HepG2 (cell line): Measurements from ENCODE around the gene TUBA4B. TPM values are rescaled to one million over a fixed set of nuclear protein-coding genes. Genes with fewer than 3 reads are reported as not detected.

Experiments
- FOXC1 ChIP-seq: sonication (generic); formaldehyde crosslinking; IDR thresholded peaks from 2 replicates; pipeline ENCODE4 v1.8.0; 2022; ENCODE audit warnings: mild to moderate bottlenecking, missing genetic modification reagents, borderline replicate concordance
- FOXJ3 ChIP-seq: sonication (generic); formaldehyde crosslinking; IDR thresholded peaks from 2 replicates; pipeline ENCODE4 v1.4.0; 2020; ENCODE audit warnings: missing genetic modification reagents, mild to moderate bottlenecking, borderline replicate concordance
- MAFG ChIP-seq: sonication (generic); formaldehyde crosslinking; IDR thresholded peaks from 2 replicates; pipeline ENCODE4 v1.5.1; 2020; ENCODE audit warnings: mild to moderate bottlenecking, missing genetic modification reagents
- RCOR2 ChIP-seq: IDR thresholded peaks from 2 replicates; pipeline ENCODE4 v1.6.1; 2016; ENCODE audit warnings: missing biosample characterization, missing genetic modification reagents
- ZBTB20 ChIP-seq: sonication (generic); formaldehyde crosslinking; IDR thresholded peaks from 2 replicates; pipeline ENCODE4 v1.8.1; 2023; ENCODE audit warnings: missing genetic modification reagents, low read depth, mild to moderate bottlenecking, borderline replicate concordance
- ZNF101 ChIP-seq: sonication (generic); formaldehyde crosslinking; IDR thresholded peaks from 2 replicates; pipeline ENCODE4 v1.4.0; 2020; ENCODE audit warnings: mild to moderate bottlenecking, low read depth, missing genetic modification reagents, borderline replicate concordance
- ZNF207 ChIP-seq: fragments of 450-650 bp; IDR thresholded peaks from 2 replicates; pipeline ENCODE4 v1.6.1; 2016; ENCODE audit warnings: antibody characterized with exemption, borderline replicate concordance
- ZNF292 ChIP-seq: sonication (generic); formaldehyde crosslinking; IDR thresholded peaks from 2 replicates; pipeline ENCODE4 v1.8.1; 2022; ENCODE audit warnings: mild to moderate bottlenecking, low read depth, missing genetic modification reagents, borderline replicate concordance
- ZNF644 ChIP-seq: IDR thresholded peaks from 2 replicates; pipeline ENCODE4 v1.6.1; 2016; ENCODE audit warnings: low read depth
- ZNF75D ChIP-seq: sonication (generic); formaldehyde crosslinking; IDR thresholded peaks from 2 replicates; pipeline ENCODE4 v1.8.1; 2023; ENCODE audit warnings: missing genetic modification reagents, mild to moderate bottlenecking, borderline replicate concordance
- ZNF777 ChIP-seq: sonication (generic); formaldehyde crosslinking; IDR thresholded peaks from 2 replicates; pipeline ENCODE4 v1.4.0; 2020; ENCODE audit warnings: missing genetic modification reagents
- ZNF782 ChIP-seq: sonication (generic); formaldehyde crosslinking; IDR thresholded peaks from 2 replicates; pipeline ENCODE4 v1.4.0; 2020; ENCODE audit warnings: missing genetic modification reagents, mild to moderate bottlenecking, borderline replicate concordance
- polyA plus RNA-seq, 8 experiments: library from polyadenylated mRNA; depleted of rRNA in 3 of 8; stranded (reverse) in 7 of 8; unstranded in 1 of 8; fragments of >200 nt; fragmentation: Illumina TruSeq in 4 of 8; extraction: Trizol in 4 of 8; gene quantifications; 2 replicates each; pipeline versions ENCODE4 v1.2.1 to v1.2.3, GENCODE V29; 2011 to 2016; ENCODE audit warnings: low read depth in 4 of 8, missing spikeins in 1 of 8, mixed read lengths in 1 of 8; ENCODE audit not compliant: insufficient read depth in 1 of 8
- total RNA-seq, 5 experiments: library from RNA; depleted of rRNA; stranded (reverse); fragments of >200 nt; fragmentation: Illumina TruSeq; extraction: Trizol; gene quantifications; 2 replicates each; pipeline ENCODE4 v1.2.3, GENCODE V29; 2016; ENCODE audit warnings: low read depth in 1 of 5
- TF ChIP-seq, protein P1 (sequence below): sonication (generic); formaldehyde crosslinking; IDR thresholded peaks from 2 replicates; pipeline ENCODE4 v1.4.0; 2020; ENCODE audit warnings: low read depth, missing genetic modification reagents
- TF ChIP-seq, protein P2 (sequence below): sonication (generic); formaldehyde crosslinking; IDR thresholded peaks from 2 replicates; pipeline ENCODE4 v1.8.0; 2022; ENCODE audit warnings: mild to moderate bottlenecking, missing genetic modification reagents, borderline replicate concordance
- TF ChIP-seq, protein P3 (sequence below): IDR thresholded peaks from 2 replicates; pipeline ENCODE4 v1.6.1; 2016; ENCODE audit warnings: low read depth
- TF ChIP-seq, protein P4 (sequence below): IDR thresholded peaks from 2 replicates; pipeline ENCODE4 v1.6.1; 2012; ENCODE audit warnings: low read depth, low read length, improper control_type of control experiment
- TF ChIP-seq, protein P5 (sequence below): sonication (generic); formaldehyde crosslinking; IDR thresholded peaks from 2 replicates; pipeline ENCODE4 v1.4.0; 2020; ENCODE audit warnings: missing genetic modification reagents
- TF ChIP-seq, protein P6 (sequence below): sonication (generic); formaldehyde crosslinking; IDR thresholded peaks from 2 replicates; pipeline ENCODE4 v1.4.0; 2020; ENCODE audit warnings: mild to moderate bottlenecking, missing genetic modification reagents, borderline replicate concordance

Gene TUBA4B
- total and polyA plus RNA-seq, 2 of the 13 experiments (the other 11 are each of a cell fraction or from before 2014, with no cell fraction given): 0.18 to 0.22 TPM

DNA sequence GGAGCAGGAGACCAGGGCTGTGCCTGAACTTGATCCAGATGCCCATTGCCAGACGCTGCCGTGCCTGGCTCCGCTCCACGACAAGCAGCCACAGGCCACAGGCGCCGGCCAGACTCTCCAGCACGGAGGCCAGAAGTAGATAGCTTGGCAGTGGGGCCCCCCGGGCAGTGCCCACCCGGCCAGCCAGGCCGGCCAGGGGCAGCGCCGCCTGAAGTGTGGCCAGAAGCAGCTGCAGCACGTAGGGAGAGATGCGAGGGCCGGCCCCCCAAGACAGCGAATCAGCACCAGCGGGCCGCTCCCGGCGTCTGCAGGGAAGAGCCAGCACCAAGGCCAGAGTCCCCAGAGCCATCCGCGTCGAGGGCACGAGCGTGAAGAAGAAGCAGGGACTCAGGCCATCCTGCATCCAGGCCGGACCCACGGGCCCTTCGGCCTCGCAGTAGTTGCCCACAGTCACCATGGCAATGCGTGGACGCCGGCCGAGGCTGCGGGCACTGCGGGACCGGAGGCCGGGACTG, 34.8 kb upstream of the TUBA4B start (continued):
- TF ChIP-seq, protein P1, sequence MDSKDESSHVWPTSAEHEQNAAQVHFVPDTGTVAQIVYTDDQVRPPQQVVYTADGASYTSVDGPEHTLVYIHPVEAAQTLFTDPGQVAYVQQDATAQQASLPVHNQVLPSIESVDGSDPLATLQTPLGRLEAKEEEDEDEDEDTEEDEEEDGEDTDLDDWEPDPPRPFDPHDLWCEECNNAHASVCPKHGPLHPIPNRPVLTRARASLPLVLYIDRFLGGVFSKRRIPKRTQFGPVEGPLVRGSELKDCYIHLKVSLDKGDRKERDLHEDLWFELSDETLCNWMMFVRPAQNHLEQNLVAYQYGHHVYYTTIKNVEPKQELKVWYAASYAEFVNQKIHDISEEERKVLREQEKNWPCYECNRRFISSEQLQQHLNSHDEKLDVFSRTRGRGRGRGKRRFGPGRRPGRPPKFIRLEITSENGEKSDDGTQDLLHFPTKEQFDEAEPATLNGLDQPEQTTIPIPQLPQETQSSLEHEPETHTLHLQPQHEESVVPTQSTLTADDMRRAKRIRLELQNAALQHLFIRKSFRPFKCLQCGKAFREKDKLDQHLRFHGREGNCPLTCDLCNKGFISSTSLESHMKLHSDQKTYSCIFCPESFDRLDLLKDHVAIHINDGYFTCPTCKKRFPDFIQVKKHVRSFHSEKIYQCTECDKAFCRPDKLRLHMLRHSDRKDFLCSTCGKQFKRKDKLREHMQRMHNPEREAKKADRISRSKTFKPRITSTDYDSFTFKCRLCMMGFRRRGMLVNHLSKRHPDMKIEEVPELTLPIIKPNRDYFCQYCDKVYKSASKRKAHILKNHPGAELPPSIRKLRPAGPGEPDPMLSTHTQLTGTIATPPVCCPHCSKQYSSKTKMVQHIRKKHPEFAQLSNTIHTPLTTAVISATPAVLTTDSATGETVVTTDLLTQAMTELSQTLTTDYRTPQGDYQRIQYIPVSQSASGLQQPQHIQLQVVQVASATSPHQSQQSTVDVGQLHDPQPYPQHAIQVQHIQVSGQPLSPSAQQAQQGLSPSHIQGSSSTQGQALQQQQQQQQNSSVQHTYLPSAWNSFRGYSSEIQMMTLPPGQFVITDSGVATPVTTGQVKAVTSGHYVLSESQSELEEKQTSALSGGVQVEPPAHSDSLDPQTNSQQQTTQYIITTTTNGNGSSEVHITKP (CRISPR knock-in tag): no peak
- no peak for TF ChIP-seq ZNF644 (CRISPR knock-in tag)
- no peak for TF ChIP-seq ZNF782
- TF ChIP-seq, protein P2, sequence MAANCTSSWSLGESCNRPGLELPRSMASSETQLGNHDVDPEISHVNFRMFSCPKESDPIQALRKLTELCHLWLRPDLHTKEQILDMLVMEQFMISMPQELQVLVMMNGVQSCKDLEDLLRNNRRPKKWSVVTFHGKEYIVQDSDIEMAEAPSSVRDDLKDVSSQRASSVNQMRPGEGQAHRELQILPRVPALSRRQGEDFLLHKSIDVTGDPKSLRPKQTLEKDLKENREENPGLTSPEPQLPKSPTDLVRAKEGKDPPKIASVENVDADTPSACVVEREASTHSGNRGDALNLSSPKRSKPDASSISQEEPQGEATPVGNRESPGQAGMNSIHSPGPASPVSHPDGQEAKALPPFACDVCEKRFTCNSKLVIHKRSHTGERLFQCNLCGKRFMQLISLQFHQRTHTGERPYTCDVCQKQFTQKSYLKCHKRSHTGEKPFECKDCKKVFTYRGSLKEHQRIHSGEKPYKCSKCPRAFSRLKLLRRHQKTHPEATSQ (CRISPR knock-in tag): no peak
- no peak for TF ChIP-seq FOXC1 (CRISPR knock-in tag)
- TF ChIP-seq FOXJ3: 0 out of 2 replicates have a peak, but pooled peaks have one; percentile 10
- TF ChIP-seq, protein P3, sequence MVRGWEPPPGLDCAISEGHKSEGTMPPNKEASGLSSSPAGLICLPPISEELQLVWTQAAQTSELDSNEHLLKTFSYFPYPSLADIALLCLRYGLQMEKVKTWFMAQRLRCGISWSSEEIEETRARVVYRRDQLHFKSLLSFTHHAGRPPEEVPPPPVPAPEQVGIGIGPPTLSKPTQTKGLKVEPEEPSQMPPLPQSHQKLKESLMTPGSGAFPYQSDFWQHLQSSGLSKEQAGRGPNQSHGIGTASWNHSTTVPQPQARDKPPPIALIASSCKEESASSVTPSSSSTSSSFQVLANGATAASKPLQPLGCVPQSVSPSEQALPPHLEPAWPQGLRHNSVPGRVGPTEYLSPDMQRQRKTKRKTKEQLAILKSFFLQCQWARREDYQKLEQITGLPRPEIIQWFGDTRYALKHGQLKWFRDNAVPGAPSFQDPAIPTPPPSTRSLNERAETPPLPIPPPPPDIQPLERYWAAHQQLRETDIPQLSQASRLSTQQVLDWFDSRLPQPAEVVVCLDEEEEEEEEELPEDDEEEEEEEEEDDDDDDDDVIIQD (CRISPR knock-in tag): no peak
- TF ChIP-seq, protein P4, sequence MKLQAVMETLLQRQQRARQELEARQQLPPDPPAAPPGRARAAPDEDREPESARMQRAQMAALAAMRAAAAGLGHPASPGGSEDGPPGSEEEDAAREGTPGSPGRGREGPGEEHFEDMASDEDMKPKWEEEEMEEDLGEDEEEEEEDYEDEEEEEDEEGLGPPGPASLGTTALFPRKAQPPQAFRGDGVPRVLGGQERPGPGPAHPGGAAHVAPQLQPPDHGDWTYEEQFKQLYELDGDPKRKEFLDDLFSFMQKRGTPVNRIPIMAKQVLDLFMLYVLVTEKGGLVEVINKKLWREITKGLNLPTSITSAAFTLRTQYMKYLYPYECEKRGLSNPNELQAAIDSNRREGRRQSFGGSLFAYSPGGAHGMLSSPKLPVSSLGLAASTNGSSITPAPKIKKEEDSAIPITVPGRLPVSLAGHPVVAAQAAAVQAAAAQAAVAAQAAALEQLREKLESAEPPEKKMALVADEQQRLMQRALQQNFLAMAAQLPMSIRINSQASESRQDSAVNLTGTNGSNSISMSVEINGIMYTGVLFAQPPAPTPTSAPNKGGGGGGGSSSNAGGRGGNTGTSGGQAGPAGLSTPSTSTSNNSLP: no peak
- TF ChIP-seq ZNF101 (CRISPR knock-in tag): no peak
- no peak for TF ChIP-seq RCOR2
- TF ChIP-seq ZNF777: peak; percentile 83; the same call in 1 of the 2 replicates
- TF ChIP-seq ZBTB20 (CRISPR knock-in tag): no peak
- TF ChIP-seq, protein P5, sequence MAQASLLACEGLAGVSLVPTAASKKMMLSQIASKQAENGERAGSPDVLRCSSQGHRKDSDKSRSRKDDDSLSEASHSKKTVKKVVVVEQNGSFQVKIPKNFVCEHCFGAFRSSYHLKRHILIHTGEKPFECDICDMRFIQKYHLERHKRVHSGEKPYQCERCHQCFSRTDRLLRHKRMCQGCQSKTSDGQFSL (CRISPR knock-in tag): 0 out of 2 replicates have a peak, but pooled peaks have one; percentile 32
- TF ChIP-seq, protein P6, sequence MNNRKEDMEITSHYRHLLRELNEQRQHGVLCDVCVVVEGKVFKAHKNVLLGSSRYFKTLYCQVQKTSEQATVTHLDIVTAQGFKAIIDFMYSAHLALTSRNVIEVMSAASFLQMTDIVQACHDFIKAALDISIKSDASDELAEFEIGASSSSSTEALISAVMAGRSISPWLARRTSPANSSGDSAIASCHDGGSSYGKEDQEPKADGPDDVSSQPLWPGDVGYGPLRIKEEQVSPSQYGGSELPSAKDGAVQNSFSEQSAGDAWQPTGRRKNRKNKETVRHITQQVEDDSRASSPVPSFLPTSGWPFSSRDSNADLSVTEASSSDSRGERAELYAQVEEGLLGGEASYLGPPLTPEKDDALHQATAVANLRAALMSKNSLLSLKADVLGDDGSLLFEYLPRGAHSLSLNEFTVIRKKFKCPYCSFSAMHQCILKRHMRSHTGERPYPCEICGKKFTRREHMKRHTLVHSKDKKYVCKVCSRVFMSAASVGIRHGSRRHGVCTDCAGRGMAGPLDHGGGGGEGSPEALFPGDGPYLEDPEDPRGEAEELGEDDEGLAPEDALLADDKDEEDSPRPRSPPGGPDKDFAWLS (CRISPR knock-in tag): 0 out of 2 replicates have a peak, but pooled peaks have one; percentile 34
- TF ChIP-seq ZNF292: no peak
- no peak for TF ChIP-seq ZNF75D (CRISPR knock-in tag)
- no peak; the same call in 1 of the 2 replicates for TF ChIP-seq MAFG (CRISPR knock-in tag)
- TF ChIP-seq ZNF207: no peak
